ENCODE measurements around the gene OSTN. TPM values are rescaled to one million over a fixed set of nuclear protein-coding genes. Genes with fewer than 3 reads are reported as not detected.

OSTN gene
- total and polyA plus RNA-seq, 2 donors (not counting 3 experiments of a cell fraction or from before 2014, with no cell fraction given), result not detected

GRCh38 chr3:191175102-191175501 is 23.9 kb upstream of the OSTN start:
- dilution Hi-C loops (cut with MboI; ENCODE audit: extremely low pct_ligation_motif_present, low sequenced_read_pairs) (no loop called here), intact Hi-C loops (cut with micrococcal nuclease) (no loop called here)
- no peaks in the 10 kb centered on the region for H3K9me3 ChIP-seq (replicated peaks; ENCODE audit: control insufficient read depth, insufficient read depth, low read length)
- H3K36me3 ChIP-seq (ENCODE audit: control insufficient read depth in 2 of 2, extremely low read depth in 1 of 2, insufficient read depth in 2 of 2, low read length in 2 of 2), result no peaks in the 10 kb centered on the region
- no peak overlapping the region for H3K4me3 ChIP-seq (replicated peaks in 1 of 3; ENCODE audit: insufficient read depth in 1 of 3, low read depth in 1 of 3, low read length in 3 of 3)
- no peaks in the 10 kb centered on the region for H3K4me1 ChIP-seq (ENCODE audit: control insufficient read depth, extremely low read depth, insufficient read depth, low read length)
- FAIRE-seq (peak; percentile 24), DNase-seq (ENCODE audit: low read depth, low spot score) (no peak)
- ChIA-PET POLR2A (no interaction called here), CTCF (no interaction called here)
- no peaks in the 10 kb centered on the region for H3K79me2 ChIP-seq (ENCODE audit: control insufficient read depth, insufficient read depth, low read length)
- H4K20me1 ChIP-seq (replicated peaks; ENCODE audit: control insufficient read depth, extremely low read depth, insufficient read depth, low read length), result no peaks in the 10 kb centered on the region
- H2AFZ ChIP-seq (ENCODE audit: low read depth, low read length), result no peak overlapping the region
- no peak overlapping the region for H3K9ac ChIP-seq (replicated peaks; ENCODE audit: extremely low read depth, insufficient read depth, low read length)
- no peak overlapping the region for H3K4me2 ChIP-seq (ENCODE audit: insufficient read depth, low read length)
- TF ChIP-seq POLR2A (IDR thresholded peaks at IDR 0.05; ENCODE audit: low read depth, low read length), result no peak
- TF ChIP-seq CTCF (IDR thresholded peaks at IDR 0.05; ENCODE audit: extremely low read depth in 1 of 2, insufficient read depth in 1 of 2, low read depth in 1 of 2, low read length in 2 of 2), result no peak
- TF ChIP-seq POLR2AphosphoS5 (IDR thresholded peaks at IDR 0.05; ENCODE audit: insufficient read depth, low read depth, low read length), result no peak
- TF ChIP-seq MAX (IDR thresholded peaks at IDR 0.05; ENCODE audit: insufficient read depth, insufficient read length), result no peak
- TF ChIP-seq MYC (IDR thresholded peaks at IDR 0.05; ENCODE audit: low read depth, low read length), result no peak
- TF ChIP-seq JUN (IDR thresholded peaks at IDR 0.05; ENCODE audit: borderline replicate concordance, insufficient read depth, insufficient read length, low read depth), result no peak
- no peak for TF ChIP-seq EZH2 (IDR thresholded peaks at IDR 0.05; ENCODE audit: borderline replicate concordance, low read depth, low read length, severe bottlenecking)
- no peak for TF ChIP-seq FOS (IDR thresholded peaks at IDR 0.05; ENCODE audit: borderline replicate concordance, insufficient read depth, low read length)
- no peak for TF ChIP-seq GATA2 (IDR thresholded peaks at IDR 0.05; ENCODE audit: insufficient read depth, insufficient read length, low read depth, low read length)
- no peaks in the 10 kb centered on the region for H3K9me1 ChIP-seq (replicated peaks; ENCODE audit: control insufficient read depth, extremely low read depth, insufficient read depth, low read length)
- no peak overlapping the region for H3K27ac ChIP-seq (ENCODE audit: insufficient read depth, low read depth, low read length)
- BruUV-seq (replicated peaks), result no TSS peak
- H3K27me3 ChIP-seq (ENCODE audit: control insufficient read depth in 2 of 2, insufficient read depth in 2 of 2, low read length in 2 of 2), result no peaks in the 10 kb centered on the region

All from endothelial cell of umbilical vein (primary cell).